Caco-2 (cell line): ENCODE measurements around the gene SOBP. TPM values are rescaled to one million over a fixed set of nuclear protein-coding genes. Genes with fewer than 3 reads are reported as not detected.

ENCODE experiments used
- BruUV-seq: library from RNA; stranded (reverse); fragments of 400-500 nt; replicated peaks from 2 replicates; lab custom pipeline; 2021; lab: Mats Ljungman, UMichigan
- CTCF ChIA-PET: fragments of 300-600 bp; sonication (Branson Sonifier 250); formaldehyde crosslinking; loops from one replicate; lab custom pipeline; 2022; ENCODE audit warnings: antibody characterized with exemption; lab: Charles Lee
- POLR2A ChIA-PET: fragments of 300-600 bp; sonication (Branson Sonifier 250); formaldehyde crosslinking; loops from one replicate; lab custom pipeline; 2022; ENCODE audit warnings: antibody characterized with exemption; lab: Charles Lee
- DNase-seq, 2 experiments: peaks; one replicate each; pipeline versions ENCODE4 v3.0.0 to v3.0.0-alpha.2; 2020 to 2022
- H3K27me3 ChIP-seq: replicated peaks from 2 replicates; pipeline ENCODE4 v1.6.0; 2011; ENCODE audit warnings: low read length; ENCODE audit not compliant: control insufficient read depth, insufficient read depth
- H3K36me3 ChIP-seq: 2 replicates; pipeline ENCODE4 v1.5.1; 2011; ENCODE audit warnings: low read length; ENCODE audit not compliant: control insufficient read depth, insufficient read depth
- H3K4me1 ChIP-seq: fragments of 250-450 bp; sonication (Bioruptor Pico); 2 replicates; pipeline ENCODE4 v1.5.1; 2020; ENCODE audit warnings: mild to moderate bottlenecking
- H3K4me3 ChIP-seq: 2 replicates; pipeline ENCODE4 v1.5.1; 2011; ENCODE audit warnings: low read depth, mild to moderate bottlenecking, control low read depth, low read length
- H3K9me3 ChIP-seq: fragments of 250-450 bp; sonication (Bioruptor Pico); 2 replicates; pipeline ENCODE4 v1.5.1; 2020; ENCODE audit warnings: mild to moderate bottlenecking, moderate library complexity
- H3K27ac Mint-ChIP-seq: one replicate; pipeline ENCODE4 v1.8.0; 2022; ENCODE audit warnings: mixed read lengths; ENCODE audit not compliant: unreplicated experiment
- H3K27me3 Mint-ChIP-seq: one replicate; pipeline ENCODE4 v1.8.0; 2022; ENCODE audit warnings: mixed read lengths; ENCODE audit not compliant: insufficient read depth, unreplicated experiment
- H3K36me3 Mint-ChIP-seq: one replicate; pipeline ENCODE4 v1.8.0; 2022; ENCODE audit warnings: mild to moderate bottlenecking, mixed read lengths; ENCODE audit not compliant: insufficient read depth, unreplicated experiment
- H3K4me1 Mint-ChIP-seq: one replicate; pipeline ENCODE4 v1.8.0; 2022; ENCODE audit warnings: low read depth, mixed read lengths; ENCODE audit not compliant: unreplicated experiment
- H3K4me3 Mint-ChIP-seq: one replicate; pipeline ENCODE4 v1.8.0; 2022; ENCODE audit warnings: mild to moderate bottlenecking, moderate library complexity, mixed read lengths; ENCODE audit not compliant: unreplicated experiment
- H3K9me3 Mint-ChIP-seq: one replicate; pipeline ENCODE4 v1.8.0; 2022; ENCODE audit warnings: mixed read lengths; ENCODE audit not compliant: unreplicated experiment
- CTCF ChIP-seq, 2 experiments: fragments of 200-600 bp in 1 of 2; IDR thresholded peaks; 1 replicate in 1 of 2; 2 replicates in 1 of 2; pipeline versions ENCODE4 v1.5.1 to v1.8.0; 2011 to 2022; ENCODE audit warnings: antibody characterized with exemption in 1 of 2, control low read depth in 1 of 2, inconsistent platforms in 1 of 2, low read depth in 1 of 2, low read length in 1 of 2, mild to moderate bottlenecking in 1 of 2, moderate library complexity in 1 of 2; ENCODE audit not compliant: insufficient read depth in 1 of 2, severe bottlenecking in 1 of 2, unreplicated experiment in 1 of 2
- intact Hi-C: fragments of 100-400 bp; cut with micrococcal nuclease; formaldehyde crosslinking; loops from one replicate; pipeline ENCODE4 v1.10.0; 2022; ENCODE audit not compliant: unreplicated experiment
- total RNA-seq: library from RNA; stranded (reverse); gene quantifications from 2 replicates; pipeline ENCODE4 v1.2.3, GENCODE V29; 2022

Gene SOBP
- total RNA-seq, 1 experiment from 2014 or later, result not detected

GRCh38 chr6:107679457-107679856 lies 189.5 kb downstream of the SOBP start:
- no peaks in the 10 kb centered on the region for H3K4me1 Mint-ChIP-seq
- TF ChIP-seq CTCF (IDR thresholded peaks at IDR 0.05; ENCODE audit: insufficient read depth in 1 of 2, low read depth in 1 of 2, low read length in 1 of 2, severe bottlenecking in 1 of 2, unreplicated experiment in 1 of 2), result no peak
- peak; percentile 24 to 40 for DNase-seq
- peaks cover 6% of the 10 kb centered on the region for H3K27me3 Mint-ChIP-seq
- intact Hi-C loops, result no loop called here
- H3K4me3 Mint-ChIP-seq, result no peak overlapping the region
- H3K4me1 ChIP-seq, result no peaks in the 10 kb centered on the region
- H3K36me3 Mint-ChIP-seq, result no peaks in the 10 kb centered on the region
- H3K9me3 ChIP-seq, result no peaks in the 10 kb centered on the region
- CTCF ChIA-PET, result interaction anchor here (1.6 kb wide), 1 partner anchor 188 kb away, joined by 3 read pairs; no protein-coding TSS in a partner anchor
- H3K4me3 ChIP-seq, result no peak overlapping the region
- BruUV-seq, result no TSS peak
- no peaks in the 10 kb centered on the region; the same call in 1 of the 2 replicates for H3K27me3 ChIP-seq
- no peak overlapping the region for H3K27ac Mint-ChIP-seq
- POLR2A ChIA-PET, result interaction anchor here (0.5 kb wide), 1 partner anchor 16 kb away, joined by 5 read pairs; no protein-coding TSS in a partner anchor
- no peaks in the 10 kb centered on the region for H3K9me3 Mint-ChIP-seq
- no peaks in the 10 kb centered on the region for H3K36me3 ChIP-seq

GRCh38 chr6:107682721-107683120 lies 192.8 kb downstream of the SOBP start:
- Histone ChIP-seq H3K27me3 (no peaks in the 10 kb centered on the region), H3K36me3 (no peaks in the 10 kb centered on the region), H3K9me3 (no peaks in the 10 kb centered on the region), H3K4me3 (no peak overlapping the region), H3K4me1 (no peaks in the 10 kb centered on the region)
- TF ChIP-seq CTCF (IDR thresholded peaks at IDR 0.05; ENCODE audit: insufficient read depth in 1 of 2, low read depth in 1 of 2, low read length in 1 of 2, severe bottlenecking in 1 of 2, unreplicated experiment in 1 of 2), result no peak
- Mint-ChIP-seq H3K4me1 (no peaks in the 10 kb centered on the region), H3K9me3 (no peaks in the 10 kb centered on the region), H3K27ac (no peak overlapping the region), H3K36me3 (no peaks in the 10 kb centered on the region), H3K4me3 (no peak overlapping the region), H3K27me3 (peaks cover 6% of the 10 kb centered on the region)
- intact Hi-C loops, result no loop called here
- no peak for DNase-seq
- BruUV-seq, result no TSS peak
- POLR2A ChIA-PET, result no interaction called here
- CTCF ChIA-PET, result no interaction called here

GRCh38 chr6:107683183-107683582 lies 193.3 kb downstream of the SOBP start:
- no peak for TF ChIP-seq CTCF (IDR thresholded peaks at IDR 0.05; ENCODE audit: insufficient read depth in 1 of 2, low read depth in 1 of 2, low read length in 1 of 2, severe bottlenecking in 1 of 2, unreplicated experiment in 1 of 2)
- BruUV-seq, result no TSS peak
- H3K36me3 ChIP-seq, result no peaks in the 10 kb centered on the region
- no peak for DNase-seq
- H3K4me1 ChIP-seq, result no peaks in the 10 kb centered on the region
- Mint-ChIP-seq H3K27me3 (peaks cover 6% of the 10 kb centered on the region), H3K4me3 (no peak overlapping the region), H3K36me3 (no peaks in the 10 kb centered on the region), H3K9me3 (no peaks in the 10 kb centered on the region), H3K4me1 (no peaks in the 10 kb centered on the region), H3K27ac (no peak overlapping the region)
- H3K9me3 ChIP-seq, result no peaks in the 10 kb centered on the region
- CTCF ChIA-PET, result no interaction called here
- POLR2A ChIA-PET, result no interaction called here
- H3K27me3 ChIP-seq, result no peaks in the 10 kb centered on the region
- intact Hi-C loops, result no loop called here
- H3K4me3 ChIP-seq, result no peak overlapping the region
